HUDEP-2 (cell line): Measurements from ENCODE around the gene PHF21A.

Experiments
- DNase-seq, 76 experiments: peaks; one replicate each; lab custom pipeline; 2025; ENCODE audit not compliant: unreplicated experiment in 76 of 76; lab: John Stamatoyannopoulos, UW

PHF21A gene

GRCh38 chr11:45926536-45927331 is 194.5 kb downstream of the PHF21A start:
- DNase-seq = no peak

DNA sequence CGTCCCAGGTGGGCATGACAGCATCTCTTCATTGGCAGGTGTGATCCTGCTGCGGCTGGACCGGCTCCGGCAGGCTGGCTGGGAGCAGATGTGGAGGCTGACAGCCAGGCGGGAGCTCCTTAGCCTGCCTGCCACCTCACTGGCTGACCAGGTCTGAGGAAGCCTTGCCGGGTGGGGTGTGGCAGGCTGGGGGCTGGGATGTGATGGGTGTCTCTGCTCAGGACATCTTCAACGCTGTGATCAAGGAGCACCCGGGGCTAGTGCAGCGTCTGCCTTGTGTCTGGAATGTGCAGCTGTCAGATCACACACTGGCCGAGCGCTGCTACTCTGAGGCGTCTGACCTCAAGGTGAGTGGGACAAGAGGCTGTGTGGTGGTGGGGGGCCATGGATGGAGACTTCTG is 195.3 kb downstream of the PHF21A start:
- DNase-seq = no peak

- no peak for DNase-seq
Measured at GRCh38 chr11:45925550-45925949, 195.7 kb downstream of the PHF21A start.

- no peak for DNase-seq
Measured at GRCh38 chr11:45924927-45925326, 196.3 kb downstream of the PHF21A start.

DNA sequence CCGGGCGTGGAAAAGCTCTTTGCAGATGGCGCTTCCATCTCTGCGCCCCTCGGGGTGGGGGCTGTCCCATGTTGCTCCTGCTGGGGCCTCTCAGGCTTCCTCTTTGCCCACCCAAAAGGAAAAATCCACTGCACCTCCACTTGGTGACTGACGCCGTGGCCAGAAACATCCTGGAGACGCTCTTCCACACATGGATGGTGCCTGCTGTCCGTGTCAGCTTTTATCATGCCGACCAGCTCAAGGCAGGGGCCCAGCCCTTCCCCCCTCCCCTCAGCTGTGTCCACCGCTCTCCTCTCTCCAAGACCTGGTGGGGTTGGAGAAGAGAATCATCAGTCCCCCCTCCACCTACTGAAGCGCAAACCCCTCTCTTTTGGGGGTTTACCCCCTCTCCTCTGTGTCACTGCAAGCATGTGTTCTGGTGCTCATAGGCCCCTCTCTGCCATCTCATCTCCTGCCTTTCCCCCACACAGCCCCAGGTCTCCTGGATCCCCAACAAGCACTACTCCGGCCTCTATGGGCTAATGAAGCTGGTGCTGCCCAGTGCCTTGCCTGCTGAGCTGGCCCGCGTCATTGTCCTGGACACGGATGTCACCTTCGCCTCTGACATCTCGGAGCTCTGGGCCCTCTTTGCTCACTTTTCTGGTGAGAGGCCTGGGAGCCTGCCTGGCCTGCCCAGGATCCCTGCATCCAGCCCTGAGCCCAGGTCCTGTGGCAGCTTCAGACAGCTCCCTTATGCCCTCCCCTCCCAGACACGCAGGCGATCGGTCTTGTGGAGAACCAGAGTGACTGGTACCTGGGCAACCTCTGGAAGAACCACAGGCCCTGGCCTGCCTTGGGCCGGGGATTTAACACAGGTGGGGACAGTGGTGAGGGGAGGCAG is 197.0 kb downstream of the PHF21A start:
- no peak for DNase-seq

GRCh38 chr11:45922425-45923082 is 198.7 kb downstream of the PHF21A start, which contains the start of gene LARGE2:
Gene LARGE2, plus strand, starts transcription at chr11:45922656. Its CDS starts 227 bp downstream, at chr11:45922883.
- no peak for DNase-seq

DNA sequence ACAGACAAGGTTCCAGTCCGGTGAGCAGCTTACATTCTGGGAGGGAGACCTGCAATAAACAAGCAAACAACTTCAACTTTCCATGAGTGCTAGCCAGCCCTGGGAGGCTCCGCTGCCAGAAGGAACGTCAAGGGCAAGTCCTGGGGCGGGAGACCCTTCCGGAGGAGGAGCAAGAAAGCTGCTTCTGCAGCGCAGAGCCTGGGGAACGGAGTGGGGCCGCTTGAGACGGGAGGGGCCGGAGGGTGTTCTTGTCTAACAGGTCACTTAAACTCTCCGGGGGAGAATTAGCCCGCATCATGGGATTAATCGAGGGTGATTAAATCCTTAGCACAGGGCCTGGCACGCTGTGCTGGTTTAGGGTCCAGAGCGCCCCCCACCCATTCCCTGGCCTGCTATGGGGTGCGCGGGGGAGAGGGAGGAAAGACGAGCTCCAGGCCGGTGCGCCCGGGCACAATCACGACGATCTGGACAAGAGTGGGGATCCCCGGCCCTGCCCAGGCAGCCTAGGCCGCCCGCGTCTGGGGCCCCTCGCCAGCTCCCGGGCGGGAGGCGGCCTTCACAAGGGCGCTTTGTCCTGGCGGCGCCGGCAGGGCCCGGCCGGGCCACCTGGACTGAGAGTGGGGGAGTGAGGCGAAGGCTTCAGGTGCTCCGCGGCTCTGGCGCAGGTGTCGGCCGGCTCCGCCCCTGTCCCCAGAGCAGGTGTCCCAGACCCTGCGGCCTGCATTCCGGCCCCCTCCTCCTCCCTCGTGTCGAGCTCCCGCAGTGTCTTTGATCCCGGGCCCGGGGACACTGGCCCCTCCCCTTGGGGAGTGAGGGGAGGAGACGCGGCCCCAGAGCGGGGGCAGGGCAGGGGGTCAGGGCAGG is 199.5 kb downstream of the PHF21A start:
- DNase-seq = no peak

DNA sequence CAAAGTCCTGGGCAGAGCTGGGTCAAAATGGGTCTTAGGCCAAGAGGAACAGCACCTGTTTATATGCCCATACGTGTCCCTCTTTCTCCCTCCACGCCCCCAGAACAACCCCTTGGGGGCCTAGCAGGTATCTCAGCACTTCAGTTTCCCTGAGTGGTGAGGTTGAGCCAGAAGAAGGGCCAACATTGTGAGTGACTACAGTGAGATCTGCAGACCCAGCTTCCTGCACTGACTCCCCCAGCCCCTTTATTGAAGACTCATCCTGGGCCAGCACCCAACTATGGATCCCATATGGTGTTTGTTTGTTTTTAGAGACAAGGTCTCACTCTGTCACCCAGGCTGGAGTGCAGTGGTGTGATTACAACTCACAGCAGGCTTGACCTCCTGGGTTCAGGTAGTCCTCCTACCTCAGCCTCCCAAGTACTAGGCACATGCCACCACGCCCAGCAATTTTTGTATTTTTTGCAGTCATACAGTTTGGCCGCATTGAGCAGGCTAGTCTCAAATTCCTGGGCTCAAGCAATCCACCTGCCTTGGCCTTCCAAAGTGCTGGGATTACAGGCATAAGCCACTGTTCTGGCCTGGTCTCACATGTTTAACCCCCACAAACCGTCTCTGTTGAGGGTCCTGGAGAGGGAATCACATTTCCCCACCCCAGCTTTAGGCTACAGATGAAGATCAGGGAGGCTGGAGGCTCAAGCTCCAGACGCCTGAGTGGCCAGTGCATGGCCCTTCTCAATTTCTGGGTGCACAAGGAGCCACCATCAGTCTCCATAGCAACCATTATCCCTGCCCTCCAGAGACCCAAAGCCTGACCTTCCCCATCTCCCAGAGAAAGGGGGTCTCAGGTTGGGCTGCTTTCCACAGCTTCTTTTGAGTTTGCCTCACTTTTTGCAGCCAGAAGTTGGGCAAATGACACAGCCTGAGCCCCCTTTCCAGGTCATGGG is 200.4 kb downstream of the PHF21A start:
- no peak for DNase-seq

DNA sequence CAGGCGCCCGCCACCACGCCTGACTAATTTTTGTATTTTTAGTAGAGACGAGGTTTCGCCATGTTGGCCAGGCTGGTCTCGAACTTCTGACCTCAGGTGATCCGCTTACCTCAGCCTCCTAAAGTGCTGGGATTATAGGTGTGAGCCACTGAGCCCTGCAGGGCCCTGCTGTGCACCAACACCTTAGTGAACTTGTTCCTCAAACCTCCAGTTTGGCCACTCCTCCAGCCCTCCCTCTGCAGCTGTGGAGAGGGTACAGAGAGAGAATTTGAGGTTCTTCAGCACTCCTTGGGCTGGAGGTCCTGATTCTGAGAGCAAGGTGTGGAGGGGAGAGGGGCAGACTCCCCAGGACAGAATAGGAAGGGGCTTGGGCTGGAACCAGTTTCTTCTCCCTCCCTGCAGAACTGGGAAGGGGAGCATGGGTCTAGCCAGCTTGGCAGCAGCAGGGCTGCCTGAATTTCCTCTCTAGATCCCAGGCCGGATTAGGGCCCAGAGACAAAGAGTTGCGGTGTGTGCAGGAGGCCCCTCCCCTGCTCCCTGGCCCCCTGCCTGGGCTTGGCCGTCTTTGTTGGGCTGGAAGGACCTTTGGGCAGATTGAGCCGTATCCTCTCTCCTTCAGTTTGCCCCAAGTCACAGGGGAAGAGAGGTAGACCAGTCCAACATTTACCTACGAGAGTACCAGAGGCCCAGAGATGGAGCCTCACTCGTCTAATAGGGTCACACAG is 201.3 kb downstream of the PHF21A start:
- DNase-seq = no peak

- no peak for DNase-seq
Measured at GRCh38 chr11:45918962-45919675, 202.1 kb downstream of the PHF21A start.

GRCh38 chr11:45918331-45918941 is 202.8 kb downstream of the PHF21A start:
- DNase-seq = peak in 63 of 76 experiments; percentile 3 to 78 (median 53)

DNA sequence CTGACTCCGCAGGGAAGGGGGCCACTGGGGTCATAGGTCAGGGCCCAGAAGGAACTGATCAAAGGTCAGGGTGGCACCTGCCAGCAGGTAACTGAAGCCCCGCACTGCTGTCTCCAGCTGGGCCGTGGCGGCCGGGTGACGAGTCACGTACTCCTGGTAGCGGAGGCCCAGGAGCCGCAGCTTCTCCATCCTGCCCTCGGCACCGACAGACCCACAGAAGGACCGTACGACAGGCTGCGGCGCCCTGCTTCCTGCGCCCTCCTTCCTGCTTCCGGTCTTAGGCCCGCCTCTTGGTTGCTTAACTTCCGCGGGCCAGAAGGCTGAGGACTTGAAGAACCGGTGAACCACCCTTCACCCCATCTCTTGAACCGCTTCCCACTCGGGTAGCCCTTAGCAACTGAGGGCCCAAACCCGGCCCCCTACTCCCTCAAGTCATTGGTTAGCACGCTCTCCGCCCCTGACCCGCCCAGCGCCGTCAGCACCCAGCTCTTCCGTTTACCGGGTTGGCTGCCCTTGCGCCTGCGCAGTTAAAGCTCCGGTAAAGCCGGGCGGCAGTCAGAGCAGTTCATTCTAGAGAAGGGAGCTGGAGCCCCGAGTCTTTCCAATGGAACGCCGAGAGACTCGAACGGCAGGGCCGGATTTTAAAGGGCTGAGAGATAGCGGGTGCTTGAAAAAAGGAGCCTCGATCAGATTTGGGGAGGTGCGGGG is 203.5 kb downstream of the PHF21A start, which contains the start of gene PEX16:
PEX16 (minus strand) TSS at position 255 of the 708 bp plus-strand sequence; CDS start at position 189, 66 bp downstream.
- peak in 75 of 76 experiments; percentile 62 to 97 (median 93) for DNase-seq

GRCh38 chr11:45917286-45917622 is 204.0 kb downstream of the PHF21A start:
- DNase-seq = no peak

GRCh38 chr11:45915446-45915845 is 205.8 kb downstream of the PHF21A start:
- DNase-seq = no peak

GRCh38 chr11:45913942-45914635 is 207.2 kb downstream of the PHF21A start:
- DNase-seq = no peak

DNA sequence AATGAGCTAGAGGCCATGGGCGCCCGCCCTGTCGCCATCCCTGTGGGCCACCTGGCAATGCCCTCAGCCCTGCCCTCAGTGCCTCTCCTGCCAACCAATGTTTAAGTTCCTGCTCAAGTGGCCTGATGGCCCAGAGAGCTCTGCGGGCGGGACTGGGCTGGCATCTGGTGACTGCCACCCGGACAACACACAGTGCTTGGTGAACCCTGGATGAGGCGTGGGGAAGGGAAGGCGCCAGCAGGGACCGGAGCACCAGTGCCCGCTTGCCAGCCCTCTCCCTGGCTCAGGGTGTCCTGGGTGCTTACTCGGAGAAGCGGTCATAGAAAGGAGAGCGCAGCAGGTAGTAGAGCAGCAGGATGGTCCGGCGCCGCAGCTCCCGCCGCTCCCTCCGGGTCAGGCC is 207.7 kb downstream of the PHF21A start:
- DNase-seq = no peak
